HG03571 (cell line): Measurements from ENCODE around the gene GJC3.
A peak's percentile ranks its signal among the peaks of the same experiment; 100 is the strongest.
"Not testable (repeated sequence)": the region's sequence is repeated elsewhere in the genome, so short reads cannot be mapped to it uniquely, and the experiment has no call there.

ENCODE experiments used
- ATAC-seq: cut with Tn5 transposase; IDR thresholded peaks from one replicate; pipeline ENCODE4 v1.9.1; 2021; ENCODE audit not compliant: unreplicated experiment

GJC3 gene

GRCh38 chr7:99930376-99930775 lies 956 bp upstream of the GJC3 start:
- ATAC-seq, result no peak

GRCh38 chr7:99929730-99930053 lies 272 bp upstream of the GJC3 start:
- ATAC-seq, result no peak

GRCh38 chr7:99928188-99928587 lies 1.2 kb downstream of the GJC3 start:
- no peak for ATAC-seq

GRCh38 chr7:99927536-99927935 lies 1.9 kb downstream of the GJC3 start:
- ATAC-seq, result no peak

DNA sequence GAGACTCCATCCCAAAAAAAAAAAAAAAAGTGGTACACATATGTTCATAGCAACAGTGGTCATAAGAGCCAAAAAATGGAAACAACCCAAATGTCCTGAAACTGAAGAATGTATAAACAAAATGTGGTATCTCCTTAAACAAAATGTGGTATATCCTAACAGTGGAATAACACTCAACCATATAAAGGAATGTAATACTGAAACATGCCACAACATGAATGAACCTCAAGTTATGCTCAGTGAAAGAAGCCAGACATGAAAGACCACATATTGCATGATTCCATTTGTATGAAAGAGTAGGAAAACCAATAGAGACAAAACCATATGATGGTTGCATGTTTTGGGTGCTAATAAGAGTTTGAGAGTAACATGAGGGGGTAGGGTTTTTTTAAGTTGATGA lies 3.1 kb downstream of the GJC3 start:
- no peak for ATAC-seq

DNA sequence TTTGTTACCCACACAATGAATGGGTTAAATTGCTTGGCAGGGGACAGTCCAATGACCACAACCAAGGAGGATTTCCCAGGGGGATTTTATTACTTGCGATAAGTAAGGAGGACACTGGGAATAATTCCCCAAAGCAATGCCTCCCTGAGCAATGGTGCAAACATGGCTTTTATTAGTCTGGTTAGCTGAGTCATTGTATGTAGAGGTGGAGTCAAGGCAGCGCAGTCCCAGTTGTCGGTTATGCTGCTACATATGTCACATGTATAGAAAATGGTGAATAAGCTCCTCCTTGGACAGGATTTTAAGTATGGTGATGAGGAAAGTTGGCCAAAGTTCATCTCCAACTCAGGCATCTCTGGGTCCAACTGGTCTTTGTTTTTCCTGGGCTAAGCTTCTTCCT lies 6.2 kb downstream of the GJC3 start:
- no peak for ATAC-seq

- ATAC-seq, result no peak
These were observed 9.3 kb downstream of the GJC3 start for GRCh38 chr7:99920149-99920548.

DNA sequence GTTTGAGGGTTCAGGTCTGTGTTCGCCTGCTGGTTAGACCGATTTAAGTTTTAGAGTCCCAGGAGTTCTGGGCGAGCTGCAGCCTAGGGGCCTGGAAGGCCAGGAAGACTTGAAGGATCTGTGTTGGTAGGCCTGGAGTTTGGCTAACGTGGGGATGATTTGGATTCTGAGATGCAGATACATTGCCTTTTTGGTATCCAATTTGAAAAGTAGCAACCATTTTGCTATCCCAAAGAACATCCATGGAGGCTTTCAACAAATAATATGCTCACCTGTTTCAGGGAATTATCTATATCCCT lies 9.7 kb downstream of the GJC3 start:
- ATAC-seq, result no peak

- peak; percentile 91 for ATAC-seq
These were observed 10.2 kb downstream of the GJC3 start, which contains the start of gene TRIM4 for GRCh38 chr7:99918959-99919813. Gene TRIM4, minus strand, starts transcription at chr7:99919530. Its CDS starts 129 bp downstream, at chr7:99919401.

- ATAC-seq, result no peak
These were observed 18.4 kb downstream of the GJC3 start for GRCh38 chr7:99910976-99911375.

GRCh38 chr7:99901581-99901980 lies 27.8 kb downstream of the GJC3 start:
- ATAC-seq, result no peak

- no peak for ATAC-seq
These were observed 29.4 kb downstream of the GJC3 start for GRCh38 chr7:99899830-99900519.

- no peak for ATAC-seq
These were observed 30.6 kb downstream of the GJC3 start for GRCh38 chr7:99898836-99899235.

GRCh38 chr7:99898023-99898357 lies 31.4 kb downstream of the GJC3 start:
- ATAC-seq, result no peak

- no peak for ATAC-seq
These were observed 31.9 kb downstream of the GJC3 start for GRCh38 chr7:99897322-99898022.

DNA sequence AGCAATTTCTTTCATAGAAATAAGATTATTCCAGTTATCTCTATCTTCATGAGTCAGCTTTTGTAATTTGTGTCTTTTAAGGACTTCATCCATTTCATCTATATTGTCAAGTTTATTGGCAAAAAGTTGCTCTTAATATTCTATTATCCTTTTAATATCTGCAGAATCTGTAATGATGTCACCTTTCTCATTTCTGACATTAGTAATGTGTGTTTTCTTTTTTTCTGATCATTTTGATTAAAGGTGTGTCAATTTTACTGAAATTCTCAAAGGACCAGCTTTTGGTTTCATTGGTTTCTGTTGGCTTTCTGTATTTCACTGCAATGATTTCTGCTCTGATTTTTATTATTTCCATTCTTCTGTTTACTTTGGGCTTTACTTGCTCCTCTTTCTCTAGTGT lies 34.7 kb downstream of the GJC3 start:
- no peak for ATAC-seq

GRCh38 chr7:99893280-99893679 lies 36.1 kb downstream of the GJC3 start:
- ATAC-seq, result no peak

- ATAC-seq, result not testable (repeated sequence)
These were observed 39.1 kb downstream of the GJC3 start for GRCh38 chr7:99890348-99890747.

- not testable (repeated sequence) for ATAC-seq
These were observed 41.1 kb downstream of the GJC3 start for GRCh38 chr7:99888366-99888765.

GRCh38 chr7:99881370-99881769 lies 48.0 kb downstream of the GJC3 start:
- ATAC-seq, result no peak

DNA sequence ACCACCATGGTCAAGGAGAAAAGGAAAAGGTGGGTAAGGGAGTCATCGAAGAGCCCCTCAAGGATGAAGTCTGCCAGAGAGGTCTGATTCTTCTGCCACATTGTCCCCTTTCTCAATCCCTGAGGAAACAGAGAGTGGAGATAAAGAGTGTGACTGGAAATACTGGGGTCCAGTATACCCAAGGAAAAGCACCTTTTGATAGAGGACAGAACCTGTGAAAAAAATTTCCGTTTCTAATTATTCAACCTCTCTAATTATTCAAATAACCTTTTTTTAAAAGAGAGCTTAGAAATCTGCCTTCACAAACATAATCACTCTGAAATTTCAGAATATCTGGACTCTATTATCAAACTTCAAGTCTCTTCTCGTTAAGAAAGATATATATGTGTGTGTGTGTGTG lies 52.5 kb downstream of the GJC3 start, which contains the start of gene OR2AE1:
OR2AE1 (minus strand) TSS at position 101 of the 400 bp plus-strand sequence; CDS start at position 101, 0 bp downstream.
- ATAC-seq, result no peak

- no peak for ATAC-seq
These were observed 52.9 kb downstream of the GJC3 start for GRCh38 chr7:99876491-99876890.
